Measurements from ENCODE around the gene NAIF1. TPM values are rescaled to one million over a fixed set of nuclear protein-coding genes. Genes with fewer than 3 reads are reported as not detected.

The NAIF1 gene
- total RNA-seq, 1 experiment from 2014 or later: 11.0 TPM

DNA sequence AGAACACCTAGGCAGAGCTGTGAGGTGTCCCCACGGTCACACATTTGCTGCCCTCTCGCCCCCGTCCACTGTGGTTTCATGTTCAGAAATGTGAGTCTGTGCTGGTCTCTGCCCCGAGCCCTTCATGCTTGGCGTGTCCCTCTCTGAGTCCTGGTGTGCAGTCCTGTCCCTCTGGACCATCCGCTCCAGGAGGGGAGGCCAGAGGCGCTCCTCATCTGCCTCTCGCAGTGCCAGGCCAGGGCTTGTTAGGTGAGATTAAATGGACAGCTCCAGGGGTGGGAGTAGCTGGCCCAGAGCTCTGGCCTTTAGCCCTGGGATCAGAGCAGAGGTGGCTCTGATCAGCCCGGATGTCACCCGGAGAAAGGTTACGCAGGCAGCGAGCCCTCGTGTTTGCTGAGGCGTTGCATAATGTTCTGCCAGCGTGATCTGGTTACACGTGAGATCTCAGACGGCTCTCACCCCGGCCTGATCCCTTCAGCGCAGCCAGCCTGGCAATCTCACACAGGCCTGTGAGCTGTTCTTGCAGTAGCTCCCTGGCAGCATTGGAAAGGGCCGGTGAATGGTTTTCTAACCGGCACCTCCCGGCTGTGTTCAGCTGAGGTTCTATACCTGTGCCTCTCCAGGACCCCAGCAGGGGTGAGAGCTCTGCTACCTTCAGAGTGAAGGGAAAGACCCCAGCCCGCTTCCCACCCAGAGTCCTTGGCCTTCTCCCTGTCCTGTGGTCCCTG, 35.9 kb upstream of the NAIF1 start:
- intact Hi-C loops (cut with micrococcal nuclease): no loop called here
- POLR2A ChIA-PET: interaction anchor here (0.6 kb wide), 1 partner anchor 154 kb away, joined by 4 read pairs; no protein-coding TSS in a partner anchor
- ATAC-seq (no peak), DNase-seq (ENCODE audit: low read depth, low spot score) (no peak)
- peaks cover 34% of the 10 kb centered on the region for H3K79me2 ChIP-seq (ENCODE audit: insufficient read depth, low read length)
- H3K36me3 ChIP-seq (ENCODE audit: control insufficient read depth in 1 of 2, insufficient read depth in 2 of 2, low read length in 2 of 2): peaks cover 12 to 38% of the 10 kb centered on the region in 2 experiments
- no peak overlapping the region for H3K4me2 ChIP-seq (ENCODE audit: low read length)
- no peak overlapping the region for H2AFZ ChIP-seq (ENCODE audit: low read depth, low read length, poor library complexity, severe bottlenecking)
- no peaks in the 10 kb centered on the region for H3K9me2 ChIP-seq (ENCODE audit: insufficient read depth)
- H4K20me1 ChIP-seq (ENCODE audit: insufficient read depth): no peaks in the 10 kb centered on the region; the same call in 1 of the 2 replicates
- CTCF ChIA-PET: no interaction called here
- no peak overlapping the region for H3K4me3 ChIP-seq (replicated peaks in 1 of 2; ENCODE audit: low read depth in 1 of 2, low read length in 2 of 2)
- H3K9me3 ChIP-seq (ENCODE audit: control insufficient read depth in 1 of 2, insufficient read depth in 1 of 2, low read depth in 1 of 2, low read length in 2 of 2): no peaks in the 10 kb centered on the region
- no TSS peak for BruUV-seq (replicated peaks)
- RAD21 ChIA-PET (ENCODE audit: low non-redundant PET in 1 of 2, low total read pairs in 2 of 2, uncharacterized antibody in 2 of 2, unreplicated experiment in 2 of 2): no interaction called here
- H3K4me1 ChIP-seq (ENCODE audit: control insufficient read depth in 1 of 2, insufficient read depth in 2 of 2, low read length in 2 of 2): peaks cover 10 to 18% of the 10 kb centered on the region in 2 experiments
- no peaks in the 10 kb centered on the region for H3K27me3 ChIP-seq (ENCODE audit: insufficient read depth, low read length)
- H3K9ac ChIP-seq (ENCODE audit: low read length): no peak overlapping the region
- no peak for TF ChIP-seq POLR2AphosphoS5 (IDR thresholded peaks at IDR 0.05; ENCODE audit: low read depth, low read length)
- TF ChIP-seq POLR2A (IDR thresholded peaks at IDR 0.05; ENCODE audit: borderline replicate concordance, extremely low read depth, insufficient read depth, insufficient read length): no peak
- TF ChIP-seq SRF (IDR thresholded peaks at IDR 0.05; ENCODE audit: low read depth): no peak
- TF ChIP-seq, protein P1, sequence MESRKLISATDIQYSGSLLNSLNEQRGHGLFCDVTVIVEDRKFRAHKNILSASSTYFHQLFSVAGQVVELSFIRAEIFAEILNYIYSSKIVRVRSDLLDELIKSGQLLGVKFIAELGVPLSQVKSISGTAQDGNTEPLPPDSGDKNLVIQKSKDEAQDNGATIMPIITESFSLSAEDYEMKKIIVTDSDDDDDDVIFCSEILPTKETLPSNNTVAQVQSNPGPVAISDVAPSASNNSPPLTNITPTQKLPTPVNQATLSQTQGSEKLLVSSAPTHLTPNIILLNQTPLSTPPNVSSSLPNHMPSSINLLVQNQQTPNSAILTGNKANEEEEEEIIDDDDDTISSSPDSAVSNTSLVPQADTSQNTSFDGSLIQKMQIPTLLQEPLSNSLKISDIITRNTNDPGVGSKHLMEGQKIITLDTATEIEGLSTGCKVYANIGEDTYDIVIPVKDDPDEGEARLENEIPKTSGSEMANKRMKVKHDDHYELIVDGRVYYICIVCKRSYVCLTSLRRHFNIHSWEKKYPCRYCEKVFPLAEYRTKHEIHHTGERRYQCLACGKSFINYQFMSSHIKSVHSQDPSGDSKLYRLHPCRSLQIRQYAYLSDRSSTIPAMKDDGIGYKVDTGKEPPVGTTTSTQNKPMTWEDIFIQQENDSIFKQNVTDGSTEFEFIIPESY (IDR thresholded peaks at IDR 0.05; ENCODE audit: extremely low read depth, insufficient replicate concordance, low read length): no peak
- TF ChIP-seq, protein P2, sequence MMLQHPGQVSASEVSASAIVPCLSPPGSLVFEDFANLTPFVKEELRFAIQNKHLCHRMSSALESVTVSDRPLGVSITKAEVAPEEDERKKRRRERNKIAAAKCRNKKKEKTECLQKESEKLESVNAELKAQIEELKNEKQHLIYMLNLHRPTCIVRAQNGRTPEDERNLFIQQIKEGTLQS (IDR thresholded peaks at IDR 0.05): no peak
- TF ChIP-seq, protein P3, sequence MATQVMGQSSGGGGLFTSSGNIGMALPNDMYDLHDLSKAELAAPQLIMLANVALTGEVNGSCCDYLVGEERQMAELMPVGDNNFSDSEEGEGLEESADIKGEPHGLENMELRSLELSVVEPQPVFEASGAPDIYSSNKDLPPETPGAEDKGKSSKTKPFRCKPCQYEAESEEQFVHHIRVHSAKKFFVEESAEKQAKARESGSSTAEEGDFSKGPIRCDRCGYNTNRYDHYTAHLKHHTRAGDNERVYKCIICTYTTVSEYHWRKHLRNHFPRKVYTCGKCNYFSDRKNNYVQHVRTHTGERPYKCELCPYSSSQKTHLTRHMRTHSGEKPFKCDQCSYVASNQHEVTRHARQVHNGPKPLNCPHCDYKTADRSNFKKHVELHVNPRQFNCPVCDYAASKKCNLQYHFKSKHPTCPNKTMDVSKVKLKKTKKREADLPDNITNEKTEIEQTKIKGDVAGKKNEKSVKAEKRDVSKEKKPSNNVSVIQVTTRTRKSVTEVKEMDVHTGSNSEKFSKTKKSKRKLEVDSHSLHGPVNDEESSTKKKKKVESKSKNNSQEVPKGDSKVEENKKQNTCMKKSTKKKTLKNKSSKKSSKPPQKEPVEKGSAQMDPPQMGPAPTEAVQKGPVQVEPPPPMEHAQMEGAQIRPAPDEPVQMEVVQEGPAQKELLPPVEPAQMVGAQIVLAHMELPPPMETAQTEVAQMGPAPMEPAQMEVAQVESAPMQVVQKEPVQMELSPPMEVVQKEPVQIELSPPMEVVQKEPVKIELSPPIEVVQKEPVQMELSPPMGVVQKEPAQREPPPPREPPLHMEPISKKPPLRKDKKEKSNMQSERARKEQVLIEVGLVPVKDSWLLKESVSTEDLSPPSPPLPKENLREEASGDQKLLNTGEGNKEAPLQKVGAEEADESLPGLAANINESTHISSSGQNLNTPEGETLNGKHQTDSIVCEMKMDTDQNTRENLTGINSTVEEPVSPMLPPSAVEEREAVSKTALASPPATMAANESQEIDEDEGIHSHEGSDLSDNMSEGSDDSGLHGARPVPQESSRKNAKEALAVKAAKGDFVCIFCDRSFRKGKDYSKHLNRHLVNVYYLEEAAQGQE (IDR thresholded peaks at IDR 0.05; ENCODE audit: low read depth): no peak
- TF ChIP-seq RAD21 (IDR thresholded peaks at IDR 0.05; ENCODE audit: low read depth): no peak
- no peak for TF ChIP-seq CEBPB (IDR thresholded peaks at IDR 0.05; ENCODE audit: low read depth)
- TF ChIP-seq SP1 (IDR thresholded peaks at IDR 0.05; ENCODE audit: low read depth): no peak
- no peak for TF ChIP-seq JUND (IDR thresholded peaks at IDR 0.05)
- no peak for TF ChIP-seq FOSL1 (IDR thresholded peaks at IDR 0.05; ENCODE audit: low read depth)
- TF ChIP-seq ZFX (IDR thresholded peaks at IDR 0.05): no peak
- no peak overlapping the region for H3K27ac ChIP-seq (ENCODE audit: low read depth, low read length)

All from HCT116 (cell line).